Fibroblast of skin of left biceps (primary cell): ENCODE results near the gene MARCHF6.
A peak's percentile ranks its signal among the peaks of the same experiment; 100 is the strongest.
"Not testable (repeated sequence)": the region's sequence is repeated elsewhere in the genome, so short reads cannot be mapped to it uniquely, and the experiment has no call there.

Source experiments
- DNase-seq, 2 experiments: peaks; one replicate each; pipeline ENCODE4 v3.0.0-alpha.2; 2013; ENCODE audit warnings: low read depth in 2 of 2

The MARCHF6 gene

GRCh38 chr5:10351199-10351905 lies 2.1 kb upstream of the MARCHF6 start:
- DNase-seq, result peak; percentile 41 to 43

DNA sequence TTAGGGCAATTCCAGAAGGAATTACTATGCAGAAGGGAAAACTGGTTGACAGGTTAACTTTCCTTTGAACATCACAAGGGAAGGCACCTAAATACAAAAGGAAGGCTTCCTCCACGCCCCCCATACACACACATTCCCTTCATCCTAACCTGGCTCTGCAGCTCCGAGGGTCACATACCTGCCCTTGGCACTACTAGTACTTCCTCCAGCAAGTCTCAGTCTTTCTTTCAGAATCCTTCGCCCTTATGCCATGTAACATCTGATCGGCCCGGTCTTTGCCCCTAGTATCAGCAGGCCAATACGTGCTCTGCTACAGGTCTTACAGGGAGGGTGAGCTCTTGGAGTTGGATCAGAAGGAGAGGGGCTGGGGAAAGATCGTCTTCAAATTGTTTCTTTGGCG lies 1.6 kb upstream of the MARCHF6 start:
- no peak for DNase-seq

DNA sequence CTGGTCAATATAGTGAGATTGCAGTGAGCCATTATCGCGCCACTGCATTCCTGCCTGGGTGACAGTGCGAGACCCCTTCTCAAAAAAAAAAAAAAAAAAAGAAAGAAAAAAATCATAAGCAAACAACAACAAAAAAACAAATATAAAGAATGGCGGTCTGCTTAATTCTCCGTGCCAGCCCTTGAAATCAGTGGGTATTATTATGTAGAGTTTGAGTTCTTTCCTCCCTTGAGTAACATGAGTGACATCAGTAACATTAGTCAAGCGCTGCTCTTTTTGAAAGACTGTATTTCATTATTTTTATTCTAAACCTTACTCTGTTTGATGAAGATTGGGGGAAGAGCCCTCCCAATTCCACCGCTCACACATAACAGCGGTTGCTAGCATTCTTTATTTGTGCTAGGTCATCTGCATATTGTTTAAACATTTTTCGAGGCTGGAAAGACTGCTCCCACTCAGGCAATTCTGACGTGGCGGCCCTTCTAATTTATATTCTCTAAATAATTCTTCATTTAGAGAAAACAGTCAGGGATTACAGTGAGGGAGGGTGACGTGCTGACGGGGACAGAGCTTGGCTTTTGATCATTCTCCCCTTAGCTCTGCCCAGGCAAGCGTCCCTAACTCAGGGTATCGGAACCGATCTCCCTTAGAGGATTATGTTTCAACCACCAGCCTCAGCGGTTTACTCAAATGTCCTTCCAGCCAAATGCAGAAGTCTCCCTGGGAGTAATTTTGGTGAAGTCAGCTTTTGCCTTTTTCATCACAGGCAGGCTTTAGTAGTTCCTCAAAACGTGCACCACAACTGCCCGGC lies 860 bp upstream of the MARCHF6 start:
- no peak for DNase-seq

DNA sequence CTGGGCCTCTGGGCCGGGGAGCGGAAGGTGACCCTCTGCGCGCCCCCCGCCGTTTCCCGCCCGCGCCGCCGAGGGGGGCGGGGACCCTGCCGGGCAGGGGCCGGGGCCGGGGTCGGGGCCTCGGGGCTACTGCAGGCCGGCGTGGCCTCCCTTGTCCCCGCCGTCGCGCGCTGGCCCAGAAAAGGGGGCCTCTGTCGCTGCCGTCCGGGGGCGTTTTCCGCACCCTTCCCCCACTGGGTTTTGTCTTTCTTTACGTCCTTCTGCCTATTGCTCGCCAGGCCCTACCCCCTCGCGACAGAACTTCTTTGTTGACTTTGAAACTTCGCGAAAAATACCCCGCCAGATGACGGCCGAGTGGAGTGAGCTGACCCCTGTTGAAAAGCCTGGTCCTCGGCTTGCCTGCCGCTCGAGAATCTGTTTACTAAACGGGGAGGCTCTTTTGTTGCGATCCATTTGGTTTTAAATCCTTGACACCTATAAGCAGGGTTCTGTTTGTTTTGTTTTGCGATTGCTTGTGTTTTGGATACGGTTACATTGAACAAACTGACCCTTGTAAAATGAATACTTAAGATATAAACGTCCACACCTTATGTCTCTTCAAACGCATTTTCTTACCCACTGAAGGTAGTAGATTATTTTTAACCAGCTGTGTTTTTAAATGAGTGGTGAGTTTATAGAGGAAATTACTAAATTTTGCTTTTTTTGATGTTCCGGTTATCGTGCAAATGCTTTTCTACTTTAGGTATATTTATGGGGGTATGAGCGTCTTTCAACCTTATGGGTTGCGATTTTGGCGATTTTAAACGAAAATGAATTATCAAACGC lies 765 bp downstream of the MARCHF6 start:
- no peak for DNase-seq

- DNase-seq, result peak; percentile 41 to 44
Observed at GRCh38 chr5:10355071-10355889, 1.8 kb downstream of the MARCHF6 start.

DNA sequence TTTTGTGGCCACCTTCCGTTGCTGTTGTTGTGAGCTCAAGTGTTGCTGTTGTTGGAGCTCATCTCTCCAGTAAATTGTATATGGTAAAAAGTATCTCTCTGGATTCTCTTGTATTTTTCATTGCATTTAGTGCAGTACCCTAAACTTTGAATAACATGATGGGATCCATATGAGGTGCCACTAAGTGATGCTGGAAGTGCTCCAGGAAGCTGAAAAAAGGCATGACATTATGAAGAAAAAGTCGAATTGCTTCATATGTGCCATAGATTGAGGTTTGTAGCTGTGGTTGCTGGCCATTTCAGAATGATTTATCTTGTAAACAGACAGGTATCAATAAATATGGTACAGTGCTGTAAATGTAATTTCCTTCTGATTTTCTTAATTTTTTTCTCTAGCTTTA lies 5.5 kb downstream of the MARCHF6 start:
- no peak for DNase-seq

- no peak for DNase-seq
Observed at GRCh38 chr5:10360686-10361085, 7.2 kb downstream of the MARCHF6 start.

DNA sequence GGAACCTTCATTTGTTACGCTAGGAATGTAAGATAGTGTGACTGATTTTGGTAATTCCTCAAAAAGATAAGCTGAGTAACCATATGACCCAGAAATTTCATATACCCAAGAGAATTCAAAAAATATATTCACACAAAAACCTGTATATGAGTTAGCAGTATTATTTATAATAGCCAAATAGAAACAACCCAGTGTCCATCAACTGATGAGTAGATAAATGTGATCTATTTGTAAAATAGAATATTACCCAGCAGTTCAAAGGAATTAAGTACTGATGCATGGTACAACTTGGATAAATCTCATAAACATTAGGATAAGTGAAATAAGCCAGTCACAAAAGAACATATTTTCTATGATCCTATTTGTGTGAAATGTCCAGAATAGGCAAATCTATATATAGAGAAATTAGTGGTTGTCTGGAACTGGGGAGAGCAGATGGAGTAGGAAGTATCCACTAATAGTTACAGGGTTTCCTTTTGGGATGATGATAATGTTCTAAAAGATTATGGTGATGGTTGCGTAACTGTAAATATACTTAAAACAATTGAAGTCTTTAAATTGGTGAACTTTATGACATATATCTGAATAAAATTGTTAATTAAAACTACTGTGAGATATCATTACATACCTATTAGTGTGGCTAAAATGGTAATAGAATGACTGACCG lies 10.2 kb downstream of the MARCHF6 start:
- no peak for DNase-seq

DNA sequence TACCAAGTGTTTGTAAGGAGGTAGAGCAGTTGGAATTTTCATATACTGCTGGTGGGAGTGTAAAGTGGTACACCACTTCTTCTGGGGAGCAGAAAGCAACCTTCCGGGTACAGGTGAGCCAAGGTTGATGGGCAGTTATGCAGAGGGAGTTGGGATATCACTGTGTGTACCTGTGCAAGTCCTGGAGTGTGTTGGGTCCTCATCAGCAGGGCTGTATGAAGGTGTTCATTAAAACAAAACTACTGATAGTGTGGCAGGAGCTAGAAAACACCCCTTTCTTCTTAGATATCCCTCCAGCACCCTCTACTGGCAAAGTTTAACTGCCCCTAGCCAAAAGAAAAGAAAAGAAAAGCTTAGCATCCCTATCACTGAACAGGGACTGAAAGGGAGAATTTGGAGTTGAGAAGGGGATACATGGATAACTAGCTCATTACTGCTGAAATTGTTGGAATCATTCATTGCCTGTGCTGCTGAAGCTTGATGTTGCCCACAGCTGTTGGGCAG lies 10.7 kb downstream of the MARCHF6 start:
- DNase-seq, result no peak

DNA sequence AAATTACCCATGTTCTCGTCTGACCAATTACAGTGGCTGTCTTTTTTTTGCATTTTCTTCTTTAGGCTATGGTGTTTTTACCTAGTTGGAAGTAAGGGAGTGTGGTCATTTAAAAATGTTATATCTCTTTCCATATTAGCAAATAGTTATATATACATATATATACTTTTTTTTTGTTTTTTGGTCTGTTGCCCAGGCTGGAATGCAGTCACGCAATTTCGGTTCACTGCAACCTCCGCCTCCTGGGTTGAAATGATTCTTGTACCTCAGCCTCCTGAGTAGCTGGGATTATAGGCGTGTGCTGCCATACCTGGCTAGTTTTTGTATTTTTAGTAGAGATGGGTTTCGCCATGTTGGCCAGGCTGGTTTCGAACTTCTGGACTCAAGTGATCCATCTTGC lies 12.3 kb downstream of the MARCHF6 start:
- no peak for DNase-seq

DNA sequence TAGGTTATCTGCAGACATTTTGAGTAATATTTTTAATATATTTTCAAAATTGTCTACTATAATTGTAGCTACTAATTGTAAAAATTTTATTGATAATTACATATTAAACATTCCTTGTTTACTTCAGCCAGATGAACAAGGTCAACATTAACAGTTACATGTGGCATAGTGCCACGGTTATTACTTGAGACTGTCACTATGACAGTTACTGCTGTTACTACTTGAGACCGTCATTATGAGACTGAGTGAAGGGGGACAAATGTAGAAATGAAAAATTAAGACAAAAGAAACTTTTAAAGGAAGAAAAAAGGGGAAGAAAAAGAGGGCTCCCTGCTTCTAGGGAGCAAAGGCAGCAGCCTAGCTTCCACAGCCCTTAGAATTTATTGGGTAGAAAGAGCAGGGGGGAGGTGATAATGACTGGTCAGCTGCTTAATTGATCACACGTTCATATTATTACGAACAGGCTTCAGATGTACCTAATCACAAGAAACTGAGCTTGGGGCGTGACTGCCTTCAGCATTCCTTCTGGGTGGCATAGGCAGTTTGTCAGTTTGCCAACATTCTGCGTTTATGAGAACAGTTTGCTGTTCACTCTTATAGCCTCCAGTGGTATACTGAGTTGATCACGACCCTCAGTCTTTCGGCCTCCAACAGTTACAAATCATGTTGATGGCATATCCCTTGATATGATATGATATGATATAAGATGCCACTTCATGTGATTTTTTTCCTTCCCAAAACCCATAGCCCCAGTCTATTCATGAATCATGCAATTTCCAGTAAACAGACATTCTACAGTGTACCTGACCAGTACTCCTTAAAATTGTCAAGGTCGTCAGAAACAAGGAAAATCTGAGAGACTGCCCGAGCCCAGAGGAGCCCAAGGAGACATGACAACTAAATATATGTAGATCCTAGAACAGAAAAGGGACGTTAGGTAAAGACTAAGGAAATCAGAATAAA lies 13.1 kb downstream of the MARCHF6 start:
- no peak for DNase-seq

GRCh38 chr5:10367579-10367978 lies 14.1 kb downstream of the MARCHF6 start:
- DNase-seq, result no peak

DNA sequence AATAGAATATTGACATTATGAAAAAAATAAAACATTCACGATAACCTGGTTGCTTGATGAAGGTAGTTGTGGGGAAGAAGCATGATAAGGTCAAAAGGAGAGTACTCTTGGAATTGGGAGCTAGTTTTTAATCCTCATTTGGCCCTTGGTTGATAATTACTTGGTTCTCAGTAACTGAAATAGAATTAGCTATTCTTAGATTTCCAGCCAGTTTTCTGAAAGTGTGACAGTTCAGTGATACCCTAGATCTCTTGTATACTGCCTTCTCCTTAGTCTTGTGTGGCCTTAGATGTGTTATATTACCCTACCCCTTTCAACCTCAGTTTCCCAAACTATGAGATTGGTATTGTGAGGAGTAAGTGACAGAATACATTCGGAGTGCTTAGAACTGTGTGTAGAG lies 17.4 kb downstream of the MARCHF6 start:
- no peak for DNase-seq

DNA sequence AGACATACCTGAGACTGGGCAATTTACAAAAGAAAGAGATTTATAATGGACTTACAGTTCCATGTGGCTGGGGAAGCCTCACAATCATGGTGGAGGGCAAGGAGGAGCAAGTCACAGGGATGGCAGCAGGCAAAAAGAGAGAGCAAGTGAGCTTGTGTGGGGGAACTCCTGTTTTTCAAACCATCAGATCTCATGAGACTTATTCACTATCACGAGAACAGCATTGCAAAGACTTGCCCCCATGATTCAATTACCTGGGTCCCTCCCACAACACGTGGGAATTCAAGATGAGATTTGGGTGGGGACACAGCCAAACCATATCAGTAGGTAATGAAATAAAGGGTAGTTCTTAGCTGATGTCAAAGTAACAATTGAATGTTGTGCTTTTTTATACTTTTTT lies 17.9 kb downstream of the MARCHF6 start:
- DNase-seq, result not testable (repeated sequence)

DNA sequence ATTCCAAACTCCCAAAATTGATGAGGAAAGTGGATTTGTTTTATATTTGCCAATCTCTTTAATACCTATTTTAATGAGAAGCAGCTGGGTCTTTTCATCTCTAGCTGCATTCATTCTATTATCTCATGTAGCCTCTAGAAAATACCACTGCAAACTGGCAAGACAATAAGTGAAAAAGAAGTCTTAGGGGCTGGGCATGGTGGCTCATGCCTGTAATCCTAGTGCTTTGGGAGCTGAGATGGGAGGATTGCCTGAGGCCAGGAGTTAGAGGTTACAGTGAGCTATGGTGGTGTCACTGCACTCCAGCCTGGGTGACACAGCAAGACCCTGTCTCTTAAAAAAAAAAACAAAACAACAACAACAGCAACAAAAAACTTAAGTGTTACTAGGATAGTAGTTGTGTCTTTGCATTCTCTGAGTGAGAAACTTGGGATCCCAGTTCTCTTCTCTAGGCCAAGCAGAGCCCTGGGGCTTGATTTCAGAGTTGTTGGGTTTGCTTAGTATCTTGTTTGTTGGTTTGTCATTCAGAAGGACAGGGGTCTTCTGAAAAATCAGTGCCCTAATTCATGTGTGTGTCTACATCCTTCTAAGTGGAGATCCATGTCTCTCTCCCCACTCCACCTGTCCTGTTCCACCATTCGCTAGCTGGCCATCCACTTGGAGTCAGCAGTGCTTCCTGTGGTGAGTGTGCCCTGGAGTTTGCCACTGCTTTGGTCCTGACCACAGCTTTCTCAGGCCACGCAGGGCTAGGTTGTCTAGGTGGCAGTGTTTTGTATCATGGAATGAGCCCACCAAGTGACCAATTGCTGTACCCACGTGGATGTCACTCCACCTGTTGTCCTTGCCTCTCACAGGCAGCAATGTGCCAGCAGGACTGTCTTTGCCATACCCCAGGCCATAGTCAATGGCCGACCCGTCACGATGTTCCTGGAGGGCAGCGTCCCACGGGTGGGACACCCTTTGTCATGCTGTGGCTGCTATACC lies 19.5 kb downstream of the MARCHF6 start:
- DNase-seq, result no peak

DNA sequence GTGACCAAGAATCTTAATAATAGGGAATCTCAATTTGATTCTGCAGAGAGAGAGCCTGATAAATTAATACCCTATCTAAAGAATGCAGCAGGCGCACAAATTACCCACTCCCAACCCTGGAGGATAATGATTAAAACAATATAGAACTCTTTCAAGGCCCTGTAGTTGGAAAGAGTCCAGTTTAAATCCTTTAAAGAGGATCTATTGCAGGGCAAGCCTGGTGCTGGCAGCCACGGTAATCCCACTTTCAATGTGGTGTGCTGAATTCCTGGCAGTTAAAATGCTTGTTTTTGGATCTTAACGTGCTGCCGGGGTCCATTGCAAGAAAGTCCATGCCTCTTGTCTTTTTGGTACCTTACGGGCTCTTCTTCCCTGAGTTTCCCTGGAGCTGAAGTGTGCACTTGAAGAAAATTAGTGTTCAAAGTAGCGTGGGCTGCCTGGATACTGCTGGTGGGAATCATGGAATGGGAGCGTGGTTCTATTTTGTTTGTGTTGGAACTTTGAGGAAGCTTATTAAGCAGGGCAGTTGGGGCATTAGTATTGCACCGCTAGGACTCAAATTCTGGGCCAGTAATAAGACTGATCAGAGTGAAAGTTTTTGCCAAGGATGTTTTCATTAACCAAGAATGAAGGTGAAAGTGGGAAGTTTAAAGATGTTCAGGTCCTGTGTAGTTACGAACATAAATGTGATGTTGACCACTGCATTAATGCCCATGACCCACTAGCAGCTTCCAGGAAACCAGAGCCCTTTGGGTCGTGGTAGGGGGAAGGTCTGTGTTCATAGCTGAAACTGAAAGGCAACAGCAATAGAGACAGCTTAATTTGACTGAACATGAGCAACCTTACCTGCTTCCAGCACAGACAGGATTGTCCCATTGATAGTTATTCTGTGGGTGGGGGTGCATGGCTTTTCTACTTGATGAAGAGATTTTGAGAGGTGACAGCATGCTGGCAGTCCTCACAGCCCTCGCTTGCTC lies 20.8 kb downstream of the MARCHF6 start:
- DNase-seq, result no peak

DNA sequence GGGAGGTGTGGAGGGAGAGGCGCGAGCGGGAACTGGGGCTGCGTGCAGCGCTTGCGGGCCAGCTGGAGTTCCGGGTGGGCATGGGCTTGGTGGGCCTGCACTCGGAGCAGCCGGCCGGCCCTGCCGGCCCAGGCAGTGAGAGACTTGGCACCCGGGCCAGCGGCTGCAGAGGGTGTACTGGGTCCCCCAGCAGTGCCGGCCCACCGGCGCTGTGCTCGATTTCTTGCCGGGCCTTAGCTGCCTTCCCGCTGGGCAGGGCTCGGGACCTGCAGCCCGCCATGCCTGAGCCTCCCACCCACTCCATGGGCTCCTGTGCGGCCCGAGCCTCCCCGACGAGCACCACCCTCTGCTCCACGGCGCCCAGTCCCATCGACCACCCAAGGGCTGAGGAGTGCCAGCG lies 21.7 kb downstream of the MARCHF6 start:
- not testable (repeated sequence) for DNase-seq
